ENCODE measurements around the gene SLC25A20.

DNA sequence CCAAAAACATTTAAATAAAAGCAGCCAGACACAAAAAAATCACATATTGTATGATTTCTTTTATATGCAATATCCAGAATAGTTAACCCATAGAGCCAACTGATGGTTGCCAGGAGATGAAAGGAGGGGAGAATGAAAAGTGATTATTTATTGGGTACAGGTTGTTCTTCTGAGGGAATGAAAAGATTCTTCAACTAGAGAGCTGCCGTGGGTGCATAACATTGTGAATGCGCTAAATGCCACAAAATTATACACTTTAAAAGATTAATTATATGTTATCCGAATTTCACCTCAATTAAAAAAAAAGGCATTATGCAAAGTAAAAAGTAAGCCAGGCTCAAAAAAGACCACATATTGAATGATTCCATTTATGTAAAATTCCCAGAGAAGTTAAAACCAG lies 87.2 kb downstream of the SLC25A20 start:
- TF ChIP-seq ZNF274 (IDR thresholded peaks at IDR 0.05; ENCODE audit: low read depth, low read length): no peak
- no peak for TF ChIP-seq SUZ12 (IDR thresholded peaks at IDR 0.05; ENCODE audit: extremely low read depth, insufficient read depth, insufficient read length)
